Endothelial cell (in vitro differentiated cells): ENCODE results near the gene MAML2. TPM values are rescaled to one million over a fixed set of nuclear protein-coding genes. Genes with fewer than 3 reads are reported as not detected.

Experiments
- DNase-seq: peaks from one replicate; pipeline ENCODE4 v3.0.0; 2021; ENCODE audit warnings: low spot score
- H3K27ac Mint-ChIP-seq: one replicate; pipeline ENCODE4 v1.8.0; 2021; ENCODE audit warnings: mixed read lengths, inconsistent platforms; ENCODE audit not compliant: unreplicated experiment
- H3K27me3 Mint-ChIP-seq: one replicate; pipeline ENCODE4 v1.8.0; 2021; ENCODE audit warnings: mild to moderate bottlenecking, moderate library complexity, mixed read lengths, inconsistent platforms; ENCODE audit not compliant: unreplicated experiment
- H3K36me3 Mint-ChIP-seq: one replicate; pipeline ENCODE4 v1.8.0; 2021; ENCODE audit warnings: mild to moderate bottlenecking, low read depth, mixed read lengths, inconsistent platforms; ENCODE audit not compliant: unreplicated experiment
- H3K4me1 Mint-ChIP-seq: one replicate; pipeline ENCODE4 v1.8.0; 2021; ENCODE audit warnings: mild to moderate bottlenecking, mixed read lengths, inconsistent platforms; ENCODE audit not compliant: unreplicated experiment
- H3K4me3 Mint-ChIP-seq: one replicate; pipeline ENCODE4 v1.8.0; 2021; ENCODE audit warnings: mild to moderate bottlenecking, mixed read lengths, inconsistent platforms; ENCODE audit not compliant: unreplicated experiment
- H3K9me3 Mint-ChIP-seq: one replicate; pipeline ENCODE4 v1.8.0; 2021; ENCODE audit warnings: mixed read lengths, inconsistent platforms; ENCODE audit not compliant: unreplicated experiment
- CTCF ChIP-seq: fragments of 200-600 bp; sonication (generic); IDR thresholded peaks from one replicate; pipeline ENCODE4 v1.5.0; 2021; ENCODE audit warnings: antibody characterized with exemption; ENCODE audit not compliant: unreplicated experiment
- total RNA-seq: library from RNA; stranded (reverse); fragmentation: NEBNext Ultra II Directional; extraction: Animal tissue kit (Norgen Biotek cat#: 25700); gene quantifications from one replicate; pipeline ENCODE4 v1.2.1, GENCODE V29; 2021; ENCODE audit not compliant: unreplicated experiment

MAML2 gene
- total RNA-seq, 1 donor from 2014 or later = 6.2 TPM

- no peak for TF ChIP-seq CTCF
- Mint-ChIP-seq H3K9me3 (no peaks in the 10 kb centered on the region), H3K27me3 (no peaks in the 10 kb centered on the region), H3K27ac (no peak overlapping the region), H3K4me3 (no peak overlapping the region), H3K4me1 (peaks cover 4% of the 10 kb centered on the region), H3K36me3 (no peaks in the 10 kb centered on the region)
- no peak for DNase-seq
These were observed 374.4 kb downstream of the MAML2 start for GRCh38 chr11:95968585-95968984.

GRCh38 chr11:95964281-95964680 lies 378.7 kb downstream of the MAML2 start:
- peaks cover 4% of the 10 kb centered on the region for H3K4me1 Mint-ChIP-seq
- TF ChIP-seq CTCF = no peak
- no peak overlapping the region for H3K27ac Mint-ChIP-seq
- H3K4me3 Mint-ChIP-seq = no peak overlapping the region
- DNase-seq = no peak
- no peaks in the 10 kb centered on the region for H3K36me3 Mint-ChIP-seq
- no peaks in the 10 kb centered on the region for H3K27me3 Mint-ChIP-seq
- no peaks in the 10 kb centered on the region for H3K9me3 Mint-ChIP-seq

- Mint-ChIP-seq H3K4me3 (no peak overlapping the region), H3K36me3 (no peaks in the 10 kb centered on the region), H3K9me3 (no peaks in the 10 kb centered on the region), H3K27me3 (no peaks in the 10 kb centered on the region), H3K4me1 (no peaks in the 10 kb centered on the region), H3K27ac (no peak overlapping the region)
- no peak for DNase-seq
- TF ChIP-seq CTCF = no peak
These were observed 381.2 kb downstream of the MAML2 start for GRCh38 chr11:95961758-95962157.

- Mint-ChIP-seq H3K4me3 (no peak overlapping the region), H3K9me3 (peaks cover 11% of the 10 kb centered on the region), H3K27me3 (peaks cover 3% of the 10 kb centered on the region), H3K4me1 (no peaks in the 10 kb centered on the region), H3K27ac (no peak overlapping the region), H3K36me3 (peaks cover 17% of the 10 kb centered on the region)
- no peak for DNase-seq
- no peak for TF ChIP-seq CTCF
These were observed 392.1 kb downstream of the MAML2 start for GRCh38 chr11:95950905-95951304.

GRCh38 chr11:95948637-95949036 lies 394.4 kb downstream of the MAML2 start:
- no peak overlapping the region for H3K4me3 Mint-ChIP-seq
- peaks cover 27% of the 10 kb centered on the region for H3K36me3 Mint-ChIP-seq
- no peak overlapping the region for H3K27ac Mint-ChIP-seq
- no peak for TF ChIP-seq CTCF
- DNase-seq = no peak
- H3K27me3 Mint-ChIP-seq = peaks cover 3% of the 10 kb centered on the region
- no peaks in the 10 kb centered on the region for H3K4me1 Mint-ChIP-seq
- peaks cover 22% of the 10 kb centered on the region for H3K9me3 Mint-ChIP-seq
